Measurements from ENCODE around the gene HSF5.

The HSF5 gene

GRCh38 chr17:58402679-58403078 is 85.5 kb downstream of the HSF5 start:
- Histone ChIP-seq H3K27ac (ENCODE audit: low read length) (no peak overlapping the region), H3K36me3 (replicated peaks; ENCODE audit: insufficient read depth, low read length) (no peaks in the 10 kb centered on the region)

GRCh38 chr17:58402047-58402446 is 86.2 kb downstream of the HSF5 start:
- Histone ChIP-seq H3K27me3 (replicated peaks; ENCODE audit: insufficient read depth, low read length) (no peaks in the 10 kb centered on the region), H3K79me2 (ENCODE audit: low read length) (no peaks in the 10 kb centered on the region), H3K4me3 (ENCODE audit: low read length) (no peak overlapping the region), H3K4me2 (ENCODE audit: low read depth, low read length) (no peak overlapping the region), H3K9ac (ENCODE audit: low read length) (no peak overlapping the region), H4K20me1 (ENCODE audit: insufficient read depth, low read length) (no peaks in the 10 kb centered on the region), H3F3A (ENCODE audit: insufficient read depth, low read length) (no peaks in the 10 kb centered on the region), H3K4me1 (ENCODE audit: low read length) (no peaks in the 10 kb centered on the region), H2AFZ (ENCODE audit: low read length) (no peak overlapping the region), H3K9me3 (replicated peaks; ENCODE audit: insufficient read depth, low read length) (no peaks in the 10 kb centered on the region), H3K27ac (ENCODE audit: low read length) (no peak overlapping the region), H3K9me2 (replicated peaks; ENCODE audit: insufficient read depth, low read length) (no peaks in the 10 kb centered on the region), H3K36me3 (replicated peaks; ENCODE audit: insufficient read depth, low read length) (no peaks in the 10 kb centered on the region)
- no peak for TF ChIP-seq EZH2phosphoT487 (IDR thresholded peaks at IDR 0.05; ENCODE audit: low read length)
- TF ChIP-seq, protein P1, sequence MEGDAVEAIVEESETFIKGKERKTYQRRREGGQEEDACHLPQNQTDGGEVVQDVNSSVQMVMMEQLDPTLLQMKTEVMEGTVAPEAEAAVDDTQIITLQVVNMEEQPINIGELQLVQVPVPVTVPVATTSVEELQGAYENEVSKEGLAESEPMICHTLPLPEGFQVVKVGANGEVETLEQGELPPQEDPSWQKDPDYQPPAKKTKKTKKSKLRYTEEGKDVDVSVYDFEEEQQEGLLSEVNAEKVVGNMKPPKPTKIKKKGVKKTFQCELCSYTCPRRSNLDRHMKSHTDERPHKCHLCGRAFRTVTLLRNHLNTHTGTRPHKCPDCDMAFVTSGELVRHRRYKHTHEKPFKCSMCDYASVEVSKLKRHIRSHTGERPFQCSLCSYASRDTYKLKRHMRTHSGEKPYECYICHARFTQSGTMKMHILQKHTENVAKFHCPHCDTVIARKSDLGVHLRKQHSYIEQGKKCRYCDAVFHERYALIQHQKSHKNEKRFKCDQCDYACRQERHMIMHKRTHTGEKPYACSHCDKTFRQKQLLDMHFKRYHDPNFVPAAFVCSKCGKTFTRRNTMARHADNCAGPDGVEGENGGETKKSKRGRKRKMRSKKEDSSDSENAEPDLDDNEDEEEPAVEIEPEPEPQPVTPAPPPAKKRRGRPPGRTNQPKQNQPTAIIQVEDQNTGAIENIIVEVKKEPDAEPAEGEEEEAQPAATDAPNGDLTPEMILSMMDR (IDR thresholded peaks at IDR 0.05; ENCODE audit: low read length), result no peak
- TF ChIP-seq EZH2 (optimal IDR thresholded peaks at IDR 0.05; ENCODE audit: low read depth, low read length), result no peak
- DNase-seq, result no peak

More at GRCh38 chr17:58402679-58403078, 85.5 kb downstream of the HSF5 start:
- H3K9ac ChIP-seq (ENCODE audit: low read length), result no peak overlapping the region
- no peak for TF ChIP-seq EZH2 (optimal IDR thresholded peaks at IDR 0.05; ENCODE audit: low read depth, low read length)
- TF ChIP-seq EZH2phosphoT487 (IDR thresholded peaks at IDR 0.05; ENCODE audit: low read length), result no peak
- TF ChIP-seq, protein P1 (IDR thresholded peaks at IDR 0.05; ENCODE audit: low read length), result no peak
- no peaks in the 10 kb centered on the region for H4K20me1 ChIP-seq (ENCODE audit: insufficient read depth, low read length)
- no peaks in the 10 kb centered on the region for H3K79me2 ChIP-seq (ENCODE audit: low read length)
- DNase-seq, result no peak
- H3F3A ChIP-seq (ENCODE audit: insufficient read depth, low read length), result no peaks in the 10 kb centered on the region
- H3K9me3 ChIP-seq (replicated peaks; ENCODE audit: insufficient read depth, low read length), result no peaks in the 10 kb centered on the region
- H3K4me3 ChIP-seq (ENCODE audit: low read length), result no peak overlapping the region
- H3K27me3 ChIP-seq (replicated peaks; ENCODE audit: insufficient read depth, low read length), result no peaks in the 10 kb centered on the region
- H3K9me2 ChIP-seq (replicated peaks; ENCODE audit: insufficient read depth, low read length), result no peaks in the 10 kb centered on the region
- no peak overlapping the region for H3K4me2 ChIP-seq (ENCODE audit: low read depth, low read length)
- H3K4me1 ChIP-seq (ENCODE audit: low read length), result no peaks in the 10 kb centered on the region
- H2AFZ ChIP-seq (ENCODE audit: low read length), result no peak overlapping the region

- Histone ChIP-seq H3K4me3 (ENCODE audit: low read length) (no peak overlapping the region), H3K9me3 (replicated peaks; ENCODE audit: insufficient read depth, low read length) (no peaks in the 10 kb centered on the region), H3K9ac (ENCODE audit: low read length) (no peak overlapping the region), H3K36me3 (replicated peaks; ENCODE audit: insufficient read depth, low read length) (no peaks in the 10 kb centered on the region), H3K4me1 (ENCODE audit: low read length) (no peaks in the 10 kb centered on the region), H3K9me2 (replicated peaks; ENCODE audit: insufficient read depth, low read length) (no peaks in the 10 kb centered on the region), H3K4me2 (ENCODE audit: low read depth, low read length) (no peak overlapping the region), H4K20me1 (ENCODE audit: insufficient read depth, low read length) (no peaks in the 10 kb centered on the region), H3F3A (ENCODE audit: insufficient read depth, low read length) (no peaks in the 10 kb centered on the region), H3K27me3 (replicated peaks; ENCODE audit: insufficient read depth, low read length) (no peaks in the 10 kb centered on the region), H2AFZ (ENCODE audit: low read length) (no peak overlapping the region), H3K79me2 (ENCODE audit: low read length) (no peaks in the 10 kb centered on the region), H3K27ac (ENCODE audit: low read length) (no peak overlapping the region)
- DNase-seq, result no peak
- no peak for TF ChIP-seq EZH2 (optimal IDR thresholded peaks at IDR 0.05; ENCODE audit: low read depth, low read length)
- TF ChIP-seq, protein P1 (IDR thresholded peaks at IDR 0.05; ENCODE audit: low read length), result no peak
- no peak for TF ChIP-seq EZH2phosphoT487 (IDR thresholded peaks at IDR 0.05; ENCODE audit: low read length)
These were observed 86.9 kb downstream of the HSF5 start for GRCh38 chr17:58401287-58401686.

All from MM.1S (cell line).